Testis (tissue), 3 donors: ENCODE results near the gene B3GALT6. TPM values are rescaled to one million over a fixed set of nuclear protein-coding genes. Genes with fewer than 3 reads are reported as not detected.

ENCODE experiments used
- DNase-seq: peaks from one replicate; pipeline ENCODE4 v3.0.0-alpha.2; 2019
- H3K27ac ChIP-seq, 2 donors: fragments of 200-600 bp; sonication (generic); one replicate each; pipeline ENCODE4 v1.5.1; 2019
- H3K27me3 ChIP-seq: fragments of 200-600 bp; sonication (generic); one replicate; pipeline ENCODE4 v1.5.1; 2019
- H3K36me3 ChIP-seq: fragments of 200-600 bp; sonication (generic); one replicate; pipeline ENCODE4 v1.5.1; 2017; ENCODE audit warnings: low read depth; ENCODE audit errors: missing control alignments
- H3K4me1 ChIP-seq: fragments of 200-600 bp; sonication (generic); one replicate; pipeline ENCODE4 v1.5.1; 2019
- H3K4me3 ChIP-seq, 2 donors: fragments of 200-600 bp; sonication (generic); one replicate each; pipeline ENCODE4 v1.5.1; 2017 to 2019
- H3K9me3 ChIP-seq: fragments of 200-600 bp; sonication (generic); one replicate; pipeline ENCODE4 v1.5.1; 2017
- POLR2A ChIP-seq: fragments of 450-650 bp; IDR thresholded peaks from one replicate; pipeline ENCODE4 v1.6.1; 2017; ENCODE audit warnings: antibody characterized with exemption, mild to moderate bottlenecking, moderate library complexity
- WGBS, 2 donors: methylation state at CpG; one replicate each; pipeline ENCODE4 v1.1.5; 2018; 5-methylcytosine and 5-hydroxymethylcytosine counted together
- intact Hi-C: fragments of 100-400 bp; cut with DNase I; formaldehyde crosslinking; loops from one replicate; pipeline ENCODE4 v1.15.1; 2023; ENCODE audit warnings: low total_unique reads
- polyA plus RNA-seq: library from polyadenylated mRNA; stranded (reverse); fragments of 350-450 nt; fragmentation: Illumina TruSeq; extraction: RNeasy Lipid Tissue Mini Kit (QIAGEN cat#74804); gene quantifications from one replicate; pipeline ENCODE4 v1.2.3, GENCODE V29; 2014; ENCODE audit warnings: low read depth, low replicate concordance; ENCODE audit not compliant: insufficient read depth
- total RNA-seq, 2 donors: library from RNA; depleted of rRNA; stranded (reverse); fragments of >200 nt; gene quantifications; one replicate each; pipeline ENCODE4 v1.2.3, GENCODE V29; 2016
- TF ChIP-seq, protein P1 (sequence below), 3 experiments: fragments of 450-650 bp in 2 of 3; fragments of 200-600 bp in 1 of 3; sonication (generic) in 1 of 3; IDR thresholded peaks; one replicate each; pipeline ENCODE4 v1.5.1; 2016 to 2019; ENCODE audit warnings: antibody characterized with exemption in 3 of 3, mild to moderate bottlenecking in 2 of 3, moderate library complexity in 1 of 3

The B3GALT6 gene
- total and polyA plus RNA-seq, 3 donors from 2014 or later: 8.5 to 37.3 (median 26.1) TPM

DNA sequence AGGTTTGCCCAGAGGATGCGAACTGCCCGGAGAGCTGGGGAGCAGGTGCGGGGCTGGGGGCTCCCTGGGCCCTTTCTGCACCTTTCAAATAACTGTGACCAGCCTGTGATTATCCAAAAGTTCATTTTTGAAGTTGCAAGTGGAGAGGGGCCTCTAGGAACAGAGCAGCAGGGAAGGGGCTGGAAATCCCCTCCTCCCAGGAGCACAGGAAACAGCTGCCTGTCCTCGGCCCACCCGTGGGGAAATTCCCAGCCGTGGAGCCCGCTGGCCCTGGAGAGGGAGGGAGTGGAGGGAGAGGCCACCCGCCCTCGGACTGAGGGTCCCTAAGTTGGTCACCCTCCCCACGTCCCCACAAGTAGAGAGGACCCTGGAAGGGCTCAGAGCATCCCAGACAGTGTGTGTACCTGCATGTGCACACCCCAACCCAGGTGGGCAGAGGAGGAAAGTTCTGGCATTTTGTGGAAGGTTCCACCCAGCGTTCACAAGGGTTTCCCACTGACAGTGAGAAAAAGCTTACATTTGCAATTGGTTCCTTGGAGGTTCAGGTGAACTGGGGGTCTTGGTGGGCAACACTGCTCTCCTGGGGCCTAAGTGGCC, 16.9 kb upstream of the B3GALT6 start:
- peaks cover 3% of the 10 kb centered on the region for H3K4me1 ChIP-seq
- 63 to 65% methylated on average over 6 to 11 of the region's 11 CpGs for WGBS, 2 donors
- no peak overlapping the region for H3K27ac ChIP-seq
- H3K36me3 ChIP-seq: no peaks in the 10 kb centered on the region
- intact Hi-C loops: no loop called here
- no peak overlapping the region for H3K4me3 ChIP-seq
- no peak for TF ChIP-seq POLR2A
- TF ChIP-seq, protein P1, sequence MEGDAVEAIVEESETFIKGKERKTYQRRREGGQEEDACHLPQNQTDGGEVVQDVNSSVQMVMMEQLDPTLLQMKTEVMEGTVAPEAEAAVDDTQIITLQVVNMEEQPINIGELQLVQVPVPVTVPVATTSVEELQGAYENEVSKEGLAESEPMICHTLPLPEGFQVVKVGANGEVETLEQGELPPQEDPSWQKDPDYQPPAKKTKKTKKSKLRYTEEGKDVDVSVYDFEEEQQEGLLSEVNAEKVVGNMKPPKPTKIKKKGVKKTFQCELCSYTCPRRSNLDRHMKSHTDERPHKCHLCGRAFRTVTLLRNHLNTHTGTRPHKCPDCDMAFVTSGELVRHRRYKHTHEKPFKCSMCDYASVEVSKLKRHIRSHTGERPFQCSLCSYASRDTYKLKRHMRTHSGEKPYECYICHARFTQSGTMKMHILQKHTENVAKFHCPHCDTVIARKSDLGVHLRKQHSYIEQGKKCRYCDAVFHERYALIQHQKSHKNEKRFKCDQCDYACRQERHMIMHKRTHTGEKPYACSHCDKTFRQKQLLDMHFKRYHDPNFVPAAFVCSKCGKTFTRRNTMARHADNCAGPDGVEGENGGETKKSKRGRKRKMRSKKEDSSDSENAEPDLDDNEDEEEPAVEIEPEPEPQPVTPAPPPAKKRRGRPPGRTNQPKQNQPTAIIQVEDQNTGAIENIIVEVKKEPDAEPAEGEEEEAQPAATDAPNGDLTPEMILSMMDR (IDR thresholded peaks at IDR 0.05): no peak
- no peak for DNase-seq
- no peaks in the 10 kb centered on the region for H3K9me3 ChIP-seq
- no peaks in the 10 kb centered on the region for H3K27me3 ChIP-seq

DNA sequence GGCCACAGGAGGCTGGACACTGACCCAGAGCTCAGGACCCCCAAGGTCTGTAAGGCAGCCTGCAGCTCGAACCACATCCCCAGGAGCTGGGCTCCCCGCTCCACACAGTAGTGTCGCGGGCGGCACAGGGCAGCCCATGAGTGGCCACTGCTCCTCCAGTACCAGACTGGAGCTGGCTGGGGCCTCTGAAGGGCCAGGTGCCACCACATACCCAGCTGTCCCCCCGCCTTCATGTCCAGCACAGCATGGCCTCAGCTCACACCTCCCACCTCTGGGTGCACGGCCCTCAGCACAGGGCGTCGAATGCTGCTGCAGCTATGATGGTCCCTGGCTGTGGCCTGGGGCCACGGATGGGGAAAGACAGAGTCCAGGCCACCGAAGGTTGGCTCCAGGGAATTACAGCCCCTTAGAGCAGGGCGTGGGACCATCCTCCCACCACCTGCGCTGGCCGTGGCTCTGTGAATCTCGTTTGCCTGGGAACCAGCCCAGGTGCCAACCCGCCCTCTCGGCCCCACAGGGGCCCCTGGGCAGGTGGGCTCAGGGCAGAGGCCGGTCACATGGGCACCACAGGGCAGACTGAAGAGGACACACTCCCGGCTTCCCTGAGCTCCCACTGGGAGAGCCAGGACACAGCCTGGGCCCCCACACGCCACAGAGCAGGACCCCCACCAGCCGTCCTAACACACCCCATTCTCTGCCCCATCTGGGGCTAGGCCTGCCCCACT, 16.0 kb upstream of the B3GALT6 start:
- Histone ChIP-seq H3K4me3 (no peak overlapping the region), H3K9me3 (no peaks in the 10 kb centered on the region), H3K27me3 (no peaks in the 10 kb centered on the region), H3K27ac (no peak overlapping the region), H3K36me3 (no peaks in the 10 kb centered on the region), H3K4me1 (peaks cover 3% of the 10 kb centered on the region)
- intact Hi-C loops: no loop called here
- DNase-seq: no peak
- TF ChIP-seq, protein P1 (IDR thresholded peaks at IDR 0.05): no peak
- no peak for TF ChIP-seq POLR2A
- WGBS, 2 donors: 91% methylated on average over 8 to 21 of the region's 21 CpGs

GRCh38 chr1:1216770-1217620, 15.0 kb upstream of the B3GALT6 start:
- Histone ChIP-seq H3K9me3 (no peaks in the 10 kb centered on the region), H3K4me3 (no peak overlapping the region), H3K4me1 (peaks cover 3% of the 10 kb centered on the region), H3K36me3 (no peaks in the 10 kb centered on the region), H3K27me3 (no peaks in the 10 kb centered on the region), H3K27ac (no peak overlapping the region)
- DNase-seq: no peak
- TF ChIP-seq, protein P1 (IDR thresholded peaks at IDR 0.05): no peak
- no peak for TF ChIP-seq POLR2A
- WGBS, 2 donors: 94 to 95% methylated on average over 39 to 74 of the region's 74 CpGs
- intact Hi-C loops: no loop called here

GRCh38 chr1:1217621-1218523, 14.2 kb upstream of the B3GALT6 start:
- Histone ChIP-seq H3K36me3 (no peaks in the 10 kb centered on the region), H3K27ac (no peak overlapping the region)
- no peak for DNase-seq

More at GRCh38 chr1:1217621-1218523, 14.2 kb upstream of the B3GALT6 start:
- no peaks in the 10 kb centered on the region for H3K9me3 ChIP-seq
- intact Hi-C loops: no loop called here
- 92 to 93% methylated on average over 47 to 49 of the region's 52 CpGs for WGBS, 2 donors
- no peak overlapping the region for H3K4me3 ChIP-seq
- H3K27me3 ChIP-seq: no peaks in the 10 kb centered on the region
- no peak for TF ChIP-seq POLR2A
- TF ChIP-seq, protein P1 (IDR thresholded peaks at IDR 0.05): no peak
- peaks cover 3% of the 10 kb centered on the region for H3K4me1 ChIP-seq
